Stomach (tissue), 4 donors: ENCODE measurements around the gene ECE1.

Experiments used
- EP300 ChIP-seq: sonication (generic); formaldehyde crosslinking; IDR thresholded peaks from one replicate; pipeline ENCODE4 v1.6.1; 2017; ENCODE audit warnings: antibody characterized with exemption
- POLR2AphosphoS5 ChIP-seq, 3 donors: sonication (generic); formaldehyde crosslinking; IDR thresholded peaks; one replicate each; pipeline ENCODE4 v1.6.1; 2016; ENCODE audit warnings: antibody characterized with exemption in 3 of 3
- TF ChIP-seq, protein P1 (sequence below), 7 experiments: fragments of 450-650 bp in 4 of 7; fragments of 200-600 bp in 3 of 7; sonication (generic) in 3 of 7; IDR thresholded peaks; one replicate each; pipeline ENCODE4 v1.5.1; 2016 to 2019; ENCODE audit warnings: antibody characterized with exemption in 7 of 7, control low read depth in 2 of 7, mild to moderate bottlenecking in 1 of 7

DNA sequence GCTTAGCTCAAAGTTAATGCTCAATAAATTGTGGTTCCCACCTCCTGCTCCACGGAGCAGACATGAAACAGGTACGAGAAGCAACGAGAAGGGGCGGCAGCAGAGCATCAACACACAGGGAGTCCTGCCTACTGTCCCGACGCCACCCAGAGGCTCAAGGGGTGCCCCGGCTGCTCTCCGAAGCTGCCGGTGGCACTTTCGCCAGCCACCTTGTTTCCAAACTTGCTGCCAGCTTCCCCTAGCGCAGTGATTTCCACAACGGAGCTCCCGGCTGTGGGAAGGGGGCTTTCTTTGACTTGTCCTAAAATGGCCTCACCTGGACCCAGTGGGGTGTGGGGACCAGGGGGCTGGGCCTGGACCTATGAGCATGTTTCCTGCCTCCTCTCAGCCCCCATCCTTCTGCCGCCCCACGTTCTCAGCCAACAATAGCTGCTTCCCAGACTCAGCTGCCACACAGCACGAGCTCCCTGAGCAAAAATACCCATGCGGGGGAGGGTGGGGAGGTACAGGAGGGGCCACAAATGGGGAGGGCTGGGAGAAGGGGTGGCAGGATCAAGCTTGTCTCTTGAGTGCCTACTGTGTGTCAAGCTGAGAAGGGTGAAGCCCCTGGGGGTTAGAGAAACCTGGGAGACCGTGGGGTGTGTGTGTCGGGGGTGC is 35.6 kb upstream of the ECE1 start:
- TF ChIP-seq, protein P1, sequence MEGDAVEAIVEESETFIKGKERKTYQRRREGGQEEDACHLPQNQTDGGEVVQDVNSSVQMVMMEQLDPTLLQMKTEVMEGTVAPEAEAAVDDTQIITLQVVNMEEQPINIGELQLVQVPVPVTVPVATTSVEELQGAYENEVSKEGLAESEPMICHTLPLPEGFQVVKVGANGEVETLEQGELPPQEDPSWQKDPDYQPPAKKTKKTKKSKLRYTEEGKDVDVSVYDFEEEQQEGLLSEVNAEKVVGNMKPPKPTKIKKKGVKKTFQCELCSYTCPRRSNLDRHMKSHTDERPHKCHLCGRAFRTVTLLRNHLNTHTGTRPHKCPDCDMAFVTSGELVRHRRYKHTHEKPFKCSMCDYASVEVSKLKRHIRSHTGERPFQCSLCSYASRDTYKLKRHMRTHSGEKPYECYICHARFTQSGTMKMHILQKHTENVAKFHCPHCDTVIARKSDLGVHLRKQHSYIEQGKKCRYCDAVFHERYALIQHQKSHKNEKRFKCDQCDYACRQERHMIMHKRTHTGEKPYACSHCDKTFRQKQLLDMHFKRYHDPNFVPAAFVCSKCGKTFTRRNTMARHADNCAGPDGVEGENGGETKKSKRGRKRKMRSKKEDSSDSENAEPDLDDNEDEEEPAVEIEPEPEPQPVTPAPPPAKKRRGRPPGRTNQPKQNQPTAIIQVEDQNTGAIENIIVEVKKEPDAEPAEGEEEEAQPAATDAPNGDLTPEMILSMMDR (IDR thresholded peaks at IDR 0.05) = no peak
- TF ChIP-seq EP300 = no peak
- TF ChIP-seq POLR2AphosphoS5 (IDR thresholded peaks at IDR 0.05) = no peak
